ENCODE data around the gene CHI3L2. TPM values are rescaled to one million over a fixed set of nuclear protein-coding genes. Genes with fewer than 3 reads are reported as not detected.
A peak's percentile ranks its signal among the peaks of the same experiment; 100 is the strongest.

CHI3L2 gene
- total and polyA plus RNA-seq, 10 of the 15 experiments (the other 5 are each of a cell fraction or from before 2014, with no cell fraction given), result 37.1 to 508 (median 98.3) TPM

- TF ChIP-seq ATF2 (IDR thresholded peaks at IDR 0.05; ENCODE audit: low read length) (no peak), EP300 (IDR thresholded peaks at IDR 0.05; ENCODE audit: borderline replicate concordance in 1 of 2, control insufficient read depth in 1 of 2, low read depth in 2 of 2, low read length in 2 of 2) (peak; percentile 30 to 69; a peak in 3 of 4 replicates), ZBED1 (IDR thresholded peaks at IDR 0.05; ENCODE audit: borderline replicate concordance) (peak; percentile 80; the same call in 1 of the 2 replicates), POLR2AphosphoS2 (IDR thresholded peaks at IDR 0.05; ENCODE audit: low read depth, low read length) (peak; percentile 3; the same call in 1 of the 2 replicates), YY1 (IDR thresholded peaks at IDR 0.05; ENCODE audit: low read depth, low read length) (peak; percentile 26; the same call in 1 of the 2 replicates), CREM (IDR thresholded peaks at IDR 0.05; ENCODE audit: low read depth) (peak; percentile 82), POLR2A (IDR thresholded peaks at IDR 0.05; ENCODE audit: low read depth, low read length) (peak; percentile 72; the same call in 1 of the 2 replicates), NR2F1 (conservative IDR thresholded peaks at IDR 0.05) (no peak), CUX1 (IDR thresholded peaks at IDR 0.05; ENCODE audit: insufficient replicate concordance, low read depth, low read length) (no peak), DPF2 (IDR thresholded peaks at IDR 0.05) (no peak; the same call in 1 of the 2 replicates), ZNF24 (IDR thresholded peaks at IDR 0.05) (0 out of 2 replicates have a peak, but pooled peaks have one; percentile 45), TCF12 (IDR thresholded peaks at IDR 0.05; ENCODE audit: low read depth, low read length) (peak; percentile 74), SMAD1 (IDR thresholded peaks at IDR 0.05; ENCODE audit: low read depth, partially characterized antibody) (peak; percentile 44), POU2F2 (IDR thresholded peaks at IDR 0.05; ENCODE audit: borderline replicate concordance, low read depth, low read length) (peak; percentile 66; the same call in 1 of the 3 replicates), NR2C2 (IDR thresholded peaks at IDR 0.05; ENCODE audit: borderline replicate concordance, control insufficient read depth, insufficient read length, low read depth) (no peak), FOXK2 (IDR thresholded peaks at IDR 0.05) (no peak), ESRRA (IDR thresholded peaks at IDR 0.05; ENCODE audit: low read length) (no peak), KDM1A (IDR thresholded peaks at IDR 0.05; ENCODE audit: borderline replicate concordance) (no peak)
- TF ChIP-seq, protein P1, sequence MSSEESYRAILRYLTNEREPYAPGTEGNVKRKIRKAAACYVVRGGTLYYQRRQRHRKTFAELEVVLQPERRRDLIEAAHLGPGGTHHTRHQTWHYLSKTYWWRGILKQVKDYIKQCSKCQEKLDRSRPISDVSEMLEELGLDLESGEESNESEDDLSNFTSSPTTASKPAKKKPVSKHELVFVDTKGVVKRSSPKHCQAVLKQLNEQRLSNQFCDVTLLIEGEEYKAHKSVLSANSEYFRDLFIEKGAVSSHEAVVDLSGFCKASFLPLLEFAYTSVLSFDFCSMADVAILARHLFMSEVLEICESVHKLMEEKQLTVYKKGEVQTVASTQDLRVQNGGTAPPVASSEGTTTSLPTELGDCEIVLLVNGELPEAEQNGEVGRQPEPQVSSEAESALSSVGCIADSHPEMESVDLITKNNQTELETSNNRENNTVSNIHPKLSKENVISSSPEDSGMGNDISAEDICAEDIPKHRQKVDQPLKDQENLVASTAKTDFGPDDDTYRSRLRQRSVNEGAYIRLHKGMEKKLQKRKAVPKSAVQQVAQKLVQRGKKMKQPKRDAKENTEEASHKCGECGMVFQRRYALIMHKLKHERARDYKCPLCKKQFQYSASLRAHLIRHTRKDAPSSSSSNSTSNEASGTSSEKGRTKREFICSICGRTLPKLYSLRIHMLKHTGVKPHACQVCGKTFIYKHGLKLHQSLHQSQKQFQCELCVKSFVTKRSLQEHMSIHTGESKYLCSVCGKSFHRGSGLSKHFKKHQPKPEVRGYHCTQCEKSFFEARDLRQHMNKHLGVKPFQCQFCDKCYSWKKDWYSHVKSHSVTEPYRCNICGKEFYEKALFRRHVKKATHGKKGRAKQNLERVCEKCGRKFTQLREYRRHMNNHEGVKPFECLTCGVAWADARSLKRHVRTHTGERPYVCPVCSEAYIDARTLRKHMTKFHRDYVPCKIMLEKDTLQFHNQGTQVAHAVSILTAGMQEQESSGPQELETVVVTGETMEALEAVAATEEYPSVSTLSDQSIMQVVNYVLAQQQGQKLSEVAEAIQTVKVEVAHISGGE (CRISPR knock-in tag; IDR thresholded peaks at IDR 0.05), result no peak
- TF ChIP-seq, protein P2, sequence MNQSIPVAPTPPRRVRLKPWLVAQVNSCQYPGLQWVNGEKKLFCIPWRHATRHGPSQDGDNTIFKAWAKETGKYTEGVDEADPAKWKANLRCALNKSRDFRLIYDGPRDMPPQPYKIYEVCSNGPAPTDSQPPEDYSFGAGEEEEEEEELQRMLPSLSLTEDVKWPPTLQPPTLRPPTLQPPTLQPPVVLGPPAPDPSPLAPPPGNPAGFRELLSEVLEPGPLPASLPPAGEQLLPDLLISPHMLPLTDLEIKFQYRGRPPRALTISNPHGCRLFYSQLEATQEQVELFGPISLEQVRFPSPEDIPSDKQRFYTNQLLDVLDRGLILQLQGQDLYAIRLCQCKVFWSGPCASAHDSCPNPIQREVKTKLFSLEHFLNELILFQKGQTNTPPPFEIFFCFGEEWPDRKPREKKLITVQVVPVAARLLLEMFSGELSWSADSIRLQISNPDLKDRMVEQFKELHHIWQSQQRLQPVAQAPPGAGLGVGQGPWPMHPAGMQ (IDR thresholded peaks at IDR 0.05; ENCODE audit: borderline replicate concordance), result peak; percentile 48; the same call in 1 of the 2 replicates
These were observed 23.8 kb upstream of the CHI3L2 start (continued) for GRCh38 chr1:111203681-111204200.

Data from GM12878 (cell line).